ENCODE data around the gene DDX47.

The DDX47 gene

DNA sequence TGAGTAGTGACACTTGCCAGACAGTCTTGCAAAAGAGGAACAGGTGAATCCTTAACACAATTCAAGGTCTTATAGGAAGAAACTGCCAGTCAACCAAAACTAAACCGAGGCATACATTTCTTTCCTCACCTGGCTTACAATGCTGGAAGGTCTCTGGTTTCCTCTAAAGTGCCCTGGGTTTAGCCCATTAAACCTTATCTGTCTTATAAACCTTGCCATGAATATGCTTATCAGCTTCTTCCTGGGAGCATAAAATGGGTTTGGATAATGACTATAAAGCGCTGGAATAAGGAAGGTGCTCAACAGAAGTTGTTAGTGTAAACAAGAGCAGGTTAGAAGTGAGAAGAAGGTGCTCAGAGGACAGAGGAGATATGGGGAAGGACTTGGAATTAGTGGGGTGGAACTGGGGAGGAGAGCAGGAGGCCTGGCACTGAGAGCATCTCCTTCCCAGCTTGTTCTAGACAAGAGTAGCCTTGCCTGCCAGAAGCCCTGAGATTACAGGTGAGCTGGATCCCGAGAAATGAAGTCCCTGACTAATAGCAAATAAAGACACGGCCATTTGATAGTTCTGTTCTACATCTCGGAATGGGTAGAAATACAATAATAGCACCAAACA lies 64.1 kb downstream of the DDX47 start:
- TF ChIP-seq, protein P1, sequence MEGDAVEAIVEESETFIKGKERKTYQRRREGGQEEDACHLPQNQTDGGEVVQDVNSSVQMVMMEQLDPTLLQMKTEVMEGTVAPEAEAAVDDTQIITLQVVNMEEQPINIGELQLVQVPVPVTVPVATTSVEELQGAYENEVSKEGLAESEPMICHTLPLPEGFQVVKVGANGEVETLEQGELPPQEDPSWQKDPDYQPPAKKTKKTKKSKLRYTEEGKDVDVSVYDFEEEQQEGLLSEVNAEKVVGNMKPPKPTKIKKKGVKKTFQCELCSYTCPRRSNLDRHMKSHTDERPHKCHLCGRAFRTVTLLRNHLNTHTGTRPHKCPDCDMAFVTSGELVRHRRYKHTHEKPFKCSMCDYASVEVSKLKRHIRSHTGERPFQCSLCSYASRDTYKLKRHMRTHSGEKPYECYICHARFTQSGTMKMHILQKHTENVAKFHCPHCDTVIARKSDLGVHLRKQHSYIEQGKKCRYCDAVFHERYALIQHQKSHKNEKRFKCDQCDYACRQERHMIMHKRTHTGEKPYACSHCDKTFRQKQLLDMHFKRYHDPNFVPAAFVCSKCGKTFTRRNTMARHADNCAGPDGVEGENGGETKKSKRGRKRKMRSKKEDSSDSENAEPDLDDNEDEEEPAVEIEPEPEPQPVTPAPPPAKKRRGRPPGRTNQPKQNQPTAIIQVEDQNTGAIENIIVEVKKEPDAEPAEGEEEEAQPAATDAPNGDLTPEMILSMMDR (conservative IDR thresholded peaks at IDR 0.05), result no peak
- H3K27ac ChIP-seq, result peak overlapping the region; percentile 45; the same call in 1 of the 2 replicates

DNA sequence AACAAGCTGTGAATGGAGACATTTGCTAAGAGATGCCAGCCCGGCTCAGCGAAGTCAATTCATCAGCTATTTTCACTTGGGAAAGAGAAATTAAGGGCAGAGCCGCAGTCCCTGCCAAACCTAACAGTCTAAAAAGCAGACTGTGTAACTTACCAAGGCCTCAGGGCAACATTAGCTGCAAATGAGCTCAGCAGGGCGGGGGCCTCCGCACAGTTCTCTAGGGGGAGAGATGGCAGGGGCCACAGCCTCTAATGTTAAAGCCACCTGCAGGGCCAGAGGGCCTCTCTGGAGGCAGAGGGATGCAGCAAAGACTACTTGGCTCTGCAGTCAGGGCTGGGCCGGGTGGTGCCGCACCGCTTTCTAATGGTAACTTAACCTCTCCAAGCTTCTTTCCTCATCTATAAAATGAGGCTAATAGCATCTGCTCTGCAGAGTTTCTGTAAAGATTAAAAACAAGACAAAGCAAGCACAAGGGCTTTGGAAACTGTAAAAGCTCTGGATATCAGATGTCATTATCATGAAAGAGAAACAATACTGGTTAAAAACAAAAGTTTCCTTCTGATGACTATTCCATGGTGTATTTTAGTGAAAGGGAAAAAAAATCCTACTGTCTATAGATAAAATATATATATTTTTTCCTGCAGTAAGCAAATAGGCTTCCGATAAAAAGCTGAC lies 64.8 kb downstream of the DDX47 start:
- TF ChIP-seq, protein P1 (conservative IDR thresholded peaks at IDR 0.05), result no peak
- peak overlapping the region; percentile 45; the same call in 1 of the 2 replicates for H3K27ac ChIP-seq
